WERI-Rb-1 (cell line): ENCODE measurements around the gene LONRF3.

Experiments
- DNase-seq: peaks from one replicate; pipeline ENCODE4 v3.0.0-alpha.2; 2020
- H3K27ac ChIP-seq: fragments of 250-450 bp; sonication (Bioruptor Pico); 2 replicates; pipeline ENCODE4 v1.5.1; 2020; ENCODE audit warnings: mild to moderate bottlenecking, moderate library complexity
- H3K27me3 ChIP-seq: fragments of 250-450 bp; sonication (Bioruptor Pico); 2 replicates; pipeline ENCODE4 v1.5.1; 2021; ENCODE audit warnings: mild to moderate bottlenecking, low read depth, moderate library complexity; ENCODE audit not compliant: insufficient read depth, severe bottlenecking
- H3K36me3 ChIP-seq: fragments of 250-450 bp; sonication (Bioruptor Pico); 2 replicates; pipeline ENCODE4 v1.5.1; 2020; ENCODE audit warnings: mild to moderate bottlenecking, moderate library complexity
- H3K4me3 ChIP-seq: 2 replicates; pipeline ENCODE4 v1.5.1; 2011; ENCODE audit warnings: low read depth, mild to moderate bottlenecking, control low read depth, low read length
- H3K9me3 ChIP-seq: fragments of 250-450 bp; sonication (Bioruptor Pico); 2 replicates; pipeline ENCODE4 v1.5.1; 2021; ENCODE audit warnings: mild to moderate bottlenecking, moderate library complexity; ENCODE audit not compliant: severe bottlenecking
- CTCF ChIP-seq: IDR thresholded peaks from 2 replicates; pipeline ENCODE4 v1.5.1; 2011; ENCODE audit warnings: low read depth, mild to moderate bottlenecking, control low read depth, inconsistent platforms, low read length

Gene LONRF3

GRCh38 chrX:118976599-118977340 is 2.4 kb downstream of the LONRF3 start:
- no peak overlapping the region for H3K27ac ChIP-seq
- no peaks in the 10 kb centered on the region for H3K9me3 ChIP-seq
- H3K36me3 ChIP-seq: no peaks in the 10 kb centered on the region
- DNase-seq: peak; percentile 20
- H3K27me3 ChIP-seq: peaks cover 72% of the 10 kb centered on the region
- H3K4me3 ChIP-seq: peak overlapping the region; percentile 34; the same call in 1 of the 2 replicates
- no peak for TF ChIP-seq CTCF

DNA sequence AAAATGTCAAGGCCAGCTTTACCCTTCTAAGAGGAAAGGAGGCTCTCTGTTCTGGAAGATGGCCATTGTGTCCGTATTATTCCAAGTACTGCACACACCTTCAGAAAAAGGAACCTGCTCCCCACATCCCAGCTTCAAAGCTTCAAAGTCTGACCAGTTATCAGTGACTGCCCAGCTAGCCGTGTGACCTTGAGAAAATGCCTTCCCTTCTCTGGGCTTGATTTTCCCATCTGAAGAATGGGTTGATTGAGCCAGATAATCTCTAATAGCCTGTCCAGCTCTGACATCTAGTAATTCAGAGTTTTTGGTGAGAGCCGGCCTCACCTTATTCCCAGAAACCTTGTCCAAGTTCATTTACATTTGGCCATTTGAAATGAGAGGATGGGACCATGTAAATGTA is 3.0 kb downstream of the LONRF3 start:
- peaks cover 66% of the 10 kb centered on the region for H3K27me3 ChIP-seq
- H3K4me3 ChIP-seq: no peak overlapping the region

DNA sequence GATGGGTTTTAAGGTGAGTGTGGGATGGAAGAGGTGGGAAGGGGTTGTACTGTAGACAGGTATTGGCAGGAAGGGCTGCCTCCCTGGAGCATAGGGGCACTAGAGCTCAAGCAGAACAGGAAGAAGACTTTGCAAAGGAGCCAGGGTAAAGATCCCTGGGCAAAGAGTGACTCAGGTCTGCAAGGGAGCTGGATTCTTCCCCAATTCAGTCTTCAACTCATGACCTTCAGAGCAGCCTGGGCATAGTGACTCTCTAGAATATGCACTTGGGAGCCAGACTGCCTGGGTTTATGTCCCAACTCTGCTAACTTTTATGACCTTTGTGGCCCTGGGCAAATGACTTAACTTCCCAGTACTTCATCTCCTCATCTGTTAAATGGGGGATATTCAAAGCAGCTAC is 4.0 kb downstream of the LONRF3 start:
- no peak overlapping the region for H3K27ac ChIP-seq
- H3K36me3 ChIP-seq: no peaks in the 10 kb centered on the region
- TF ChIP-seq CTCF: no peak
- no peak for DNase-seq
- no peak overlapping the region for H3K4me3 ChIP-seq
- no peaks in the 10 kb centered on the region for H3K9me3 ChIP-seq
- peaks cover 56% of the 10 kb centered on the region for H3K27me3 ChIP-seq

More for the DNA sequence above, 3.0 kb downstream of the LONRF3 start:
- Histone ChIP-seq H3K36me3 (no peaks in the 10 kb centered on the region), H3K9me3 (no peaks in the 10 kb centered on the region), H3K27ac (no peak overlapping the region)
- no peak for DNase-seq
- TF ChIP-seq CTCF: no peak

GRCh38 chrX:118980761-118981160 is 6.3 kb downstream of the LONRF3 start:
- H3K27me3 ChIP-seq: peaks cover 47% of the 10 kb centered on the region
- no peak overlapping the region for H3K27ac ChIP-seq
- H3K4me3 ChIP-seq: no peak overlapping the region
- no peaks in the 10 kb centered on the region for H3K36me3 ChIP-seq
- TF ChIP-seq CTCF: no peak
- no peaks in the 10 kb centered on the region for H3K9me3 ChIP-seq
- DNase-seq: no peak

- peaks cover 34% of the 10 kb centered on the region for H3K27me3 ChIP-seq
- no peaks in the 10 kb centered on the region for H3K36me3 ChIP-seq
- no peak for DNase-seq
- TF ChIP-seq CTCF: no peak
- H3K27ac ChIP-seq: no peak overlapping the region
- H3K4me3 ChIP-seq: no peak overlapping the region
- H3K9me3 ChIP-seq: no peaks in the 10 kb centered on the region
Measured at GRCh38 chrX:118983513-118983912, 9.1 kb downstream of the LONRF3 start.

- Histone ChIP-seq H3K27me3 (peaks cover 40% of the 10 kb centered on the region), H3K4me3 (no peak overlapping the region), H3K27ac (no peak overlapping the region), H3K9me3 (no peaks in the 10 kb centered on the region), H3K36me3 (no peaks in the 10 kb centered on the region)
- TF ChIP-seq CTCF: no peak
- no peak for DNase-seq
Measured at GRCh38 chrX:118988911-118989310, 14.5 kb downstream of the LONRF3 start.
